ENCODE measurements around the gene BLM.
"Not testable (repeated sequence)": the region's sequence is repeated elsewhere in the genome, so short reads cannot be mapped to it uniquely, and the experiment has no call there.

The BLM gene

GRCh38 chr15:90840157-90840855 is 123.2 kb downstream of the BLM start:
- DNase-seq (ENCODE audit: insufficient read length, low spot score) (no peak), FAIRE-seq (no peak)

DNA sequence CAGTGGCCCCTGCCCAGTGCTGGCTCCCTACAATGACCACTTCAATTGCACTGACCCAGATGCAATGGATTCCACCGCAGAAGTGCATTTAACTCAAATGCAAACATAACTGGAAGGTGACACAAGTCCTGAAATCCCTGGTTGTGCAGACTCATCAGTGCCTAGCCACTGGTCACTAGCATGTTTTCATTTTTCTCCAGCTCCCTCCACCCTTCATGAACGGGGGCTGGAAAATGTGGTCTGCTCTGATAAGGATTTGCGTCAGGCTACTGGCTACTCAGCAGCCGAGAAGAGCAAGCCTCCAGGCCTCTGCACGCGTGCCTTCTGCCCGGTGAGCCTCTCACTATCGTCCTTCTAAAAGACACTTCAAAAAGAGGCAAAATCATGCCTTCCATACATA is 123.8 kb downstream of the BLM start:
- DNase-seq (ENCODE audit: insufficient read length, low spot score) (no peak), FAIRE-seq (no peak)

DNA sequence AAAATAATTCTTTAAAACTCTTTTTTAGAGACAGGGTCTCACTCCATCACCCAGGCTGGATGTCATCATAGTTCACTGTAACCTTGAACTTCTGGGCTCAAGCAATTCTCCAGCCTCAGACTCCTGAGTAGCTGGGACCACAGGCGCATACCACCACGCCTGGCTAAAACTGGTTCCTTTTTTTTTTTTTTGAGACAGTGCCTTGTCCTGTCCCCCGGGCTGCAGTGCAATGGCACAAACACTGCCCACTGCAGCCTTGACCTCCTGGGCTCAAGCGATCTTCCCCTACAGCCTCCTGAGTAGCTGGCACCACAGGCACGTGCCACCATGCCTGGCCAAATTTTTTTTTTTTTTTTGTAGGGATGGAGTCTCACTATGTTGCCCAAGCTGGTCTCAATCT is 127.5 kb downstream of the BLM start:
- FAIRE-seq (no peak), DNase-seq (ENCODE audit: insufficient read length, low spot score) (no peak)

DNA sequence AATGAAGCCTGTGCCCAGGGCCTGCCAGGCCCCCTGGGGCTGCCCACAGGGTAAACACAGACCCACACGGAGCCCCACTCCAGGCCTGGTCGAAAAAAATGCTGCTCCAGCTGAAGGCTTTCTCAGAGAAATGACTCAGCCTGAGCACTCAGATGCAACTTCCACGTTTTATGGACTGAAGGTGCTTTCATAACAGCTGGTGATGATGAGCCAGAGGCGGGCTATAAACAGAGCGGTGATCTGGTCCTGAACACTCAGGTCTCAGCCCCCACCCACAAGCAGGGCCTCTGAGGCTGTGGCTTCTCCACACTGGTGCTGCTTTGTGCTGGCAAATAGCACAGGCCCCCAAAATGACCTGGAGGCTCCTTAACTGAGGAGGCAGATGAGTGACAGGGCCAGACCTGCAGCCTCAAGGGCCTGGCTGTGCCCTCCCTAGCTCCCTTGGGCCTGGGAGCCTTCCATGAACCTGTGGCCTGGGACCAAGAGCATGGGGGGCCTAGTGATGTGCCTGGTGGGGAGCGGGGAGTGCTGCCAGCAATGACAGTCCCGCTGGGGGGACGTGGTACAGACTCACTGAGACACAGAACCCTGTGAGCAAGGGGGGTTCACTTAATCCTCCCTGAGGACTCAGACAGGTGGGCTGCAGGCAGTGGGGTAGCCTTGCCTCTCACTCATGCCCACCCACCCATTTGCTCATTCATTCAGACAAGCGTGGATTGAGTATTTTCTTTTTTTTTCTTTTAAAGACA is 128.2 kb downstream of the BLM start:
- FAIRE-seq (peak; percentile 74), DNase-seq (ENCODE audit: insufficient read length, low spot score) (no peak)

- not testable (repeated sequence) for DNase-seq (ENCODE audit: insufficient read length, low spot score); FAIRE-seq
Observed at GRCh38 chr15:90849424-90849823, 132.3 kb downstream of the BLM start.

- FAIRE-seq = no peak
Observed at GRCh38 chr15:90851114-90851513, 134.0 kb downstream of the BLM start.

DNA sequence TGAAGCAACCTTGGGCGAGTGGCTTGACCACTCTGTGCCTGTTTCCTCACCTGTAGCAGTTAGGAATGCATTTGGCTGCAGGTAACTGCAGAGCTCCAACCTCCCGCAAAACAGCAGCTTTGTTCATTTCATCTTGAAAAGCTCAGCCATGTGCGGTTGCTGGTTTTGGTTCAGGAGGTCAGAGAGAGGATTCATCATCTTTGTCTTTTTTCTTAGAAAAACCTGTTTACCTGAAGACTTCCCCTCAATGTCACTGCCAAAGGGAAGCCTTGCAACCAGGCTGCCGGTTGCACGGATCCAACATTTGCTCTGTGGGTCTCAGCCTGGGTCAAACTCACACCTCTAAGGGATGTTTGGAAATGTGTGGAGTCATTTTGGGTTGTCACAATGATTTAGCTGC is 134.8 kb downstream of the BLM start:
- no peak for DNase-seq (ENCODE audit: insufficient read length, low spot score)
- no peak for FAIRE-seq

More at GRCh38 chr15:90851114-90851513, 134.0 kb downstream of the BLM start:
- no peak for DNase-seq (ENCODE audit: insufficient read length, low spot score)

- FAIRE-seq (no peak), DNase-seq (ENCODE audit: insufficient read length, low spot score) (no peak)
Observed at GRCh38 chr15:90855139-90855538, 138.0 kb downstream of the BLM start.

DNA sequence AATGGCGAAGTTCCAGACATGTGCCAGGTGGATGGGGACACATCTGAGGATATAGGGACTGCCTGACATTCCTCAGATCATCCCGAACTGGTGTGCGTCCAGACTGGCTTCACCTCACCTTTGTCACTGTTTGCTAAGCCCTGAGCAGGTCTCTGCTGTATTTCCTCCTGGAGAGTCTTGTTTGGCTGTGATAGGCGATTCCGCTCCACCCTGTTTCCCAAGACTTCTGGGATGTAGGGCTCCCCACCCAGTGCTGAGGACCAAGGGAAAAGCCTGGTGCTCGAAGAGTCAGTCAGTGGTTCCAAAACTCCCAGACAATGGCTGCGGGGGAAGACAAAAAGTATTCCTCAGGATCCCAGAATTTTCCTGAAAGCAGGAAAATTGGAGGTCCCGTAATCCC is 140.2 kb downstream of the BLM start:
- DNase-seq (ENCODE audit: insufficient read length, low spot score) = no peak
- no peak for FAIRE-seq

DNA sequence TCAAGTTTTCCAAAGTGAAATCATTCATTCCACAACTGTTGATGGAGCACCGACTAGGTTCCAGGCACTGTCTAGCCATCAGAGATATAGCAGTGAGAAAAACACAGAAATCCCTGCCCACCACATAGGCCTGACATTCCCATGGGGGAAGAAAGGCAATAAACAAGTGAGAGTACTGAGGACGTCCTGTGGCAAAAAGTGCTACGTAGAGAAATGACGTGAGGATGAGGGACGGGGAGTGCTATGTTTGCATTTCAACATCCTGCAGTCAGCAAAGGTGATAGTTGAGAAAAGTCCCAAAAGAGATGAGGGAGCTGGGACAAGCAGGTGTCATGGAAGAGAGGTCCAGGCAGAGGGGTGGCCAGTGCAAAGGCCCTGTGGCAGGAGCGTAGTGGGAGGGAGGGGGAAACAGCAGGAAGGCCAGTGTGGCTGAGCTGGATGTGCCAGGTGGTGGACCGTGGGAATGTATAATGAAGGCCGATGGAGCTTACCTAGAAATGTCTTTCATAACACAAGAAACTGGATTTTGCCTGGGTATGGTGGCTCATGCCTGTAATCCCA is 140.8 kb downstream of the BLM start:
- FAIRE-seq (no peak), DNase-seq (ENCODE audit: insufficient read length, low spot score) (no peak)

- DNase-seq (ENCODE audit: insufficient read length, low spot score) (no peak), FAIRE-seq (no peak)
Observed at GRCh38 chr15:90859234-90860131, 142.3 kb downstream of the BLM start.

- no peak for FAIRE-seq
- no peak for DNase-seq (ENCODE audit: insufficient read length, low spot score)
Observed at GRCh38 chr15:90860450-90860849, 143.3 kb downstream of the BLM start.

- DNase-seq (ENCODE audit: insufficient read length, low spot score) (no peak), FAIRE-seq (no peak)
Observed at GRCh38 chr15:90860942-90861675, 144.0 kb downstream of the BLM start.

- DNase-seq (ENCODE audit: insufficient read length, low spot score) = no peak
- no peak for FAIRE-seq
Observed at GRCh38 chr15:90862487-90862886, 145.3 kb downstream of the BLM start.

DNA sequence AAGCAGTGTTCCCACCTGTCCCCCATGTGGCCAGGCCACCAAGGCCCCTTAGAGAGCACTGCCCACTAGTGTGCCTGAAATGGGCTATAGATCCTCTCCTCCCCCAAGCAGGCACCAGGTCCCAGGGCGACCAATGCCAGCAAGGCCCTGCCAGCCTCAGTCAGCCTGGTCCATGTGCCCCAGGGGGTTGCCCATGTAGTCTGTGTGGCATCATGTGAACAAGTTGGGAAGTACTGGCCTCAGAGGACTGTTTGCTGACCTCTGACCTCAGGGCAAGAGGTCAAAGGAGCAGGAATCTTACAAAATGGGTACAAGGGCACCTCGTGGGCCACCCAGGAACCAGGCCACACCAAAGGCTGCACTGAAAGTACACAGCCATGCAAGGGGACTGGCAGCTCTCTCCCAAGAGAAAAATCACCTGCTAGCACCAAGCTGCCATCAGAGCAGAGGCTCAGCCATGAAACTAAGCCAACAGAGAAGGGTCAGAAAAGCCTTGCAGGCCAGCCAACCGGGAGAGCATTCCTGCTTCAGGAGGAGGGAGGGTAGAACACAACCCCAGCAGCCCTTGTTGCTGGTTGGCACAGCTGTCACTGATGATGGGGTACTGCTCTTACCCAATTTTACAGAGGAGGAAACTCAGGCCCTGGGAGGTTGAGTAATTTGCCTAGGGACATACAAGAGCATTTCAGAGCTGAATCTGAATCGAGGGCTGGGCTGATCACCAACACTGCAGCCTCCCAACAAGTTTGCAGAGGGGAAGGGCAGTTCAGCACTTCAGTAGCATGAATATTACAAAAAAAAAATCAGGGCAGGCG is 146.0 kb downstream of the BLM start:
- no peak for DNase-seq (ENCODE audit: insufficient read length, low spot score)
- no peak for FAIRE-seq

DNA sequence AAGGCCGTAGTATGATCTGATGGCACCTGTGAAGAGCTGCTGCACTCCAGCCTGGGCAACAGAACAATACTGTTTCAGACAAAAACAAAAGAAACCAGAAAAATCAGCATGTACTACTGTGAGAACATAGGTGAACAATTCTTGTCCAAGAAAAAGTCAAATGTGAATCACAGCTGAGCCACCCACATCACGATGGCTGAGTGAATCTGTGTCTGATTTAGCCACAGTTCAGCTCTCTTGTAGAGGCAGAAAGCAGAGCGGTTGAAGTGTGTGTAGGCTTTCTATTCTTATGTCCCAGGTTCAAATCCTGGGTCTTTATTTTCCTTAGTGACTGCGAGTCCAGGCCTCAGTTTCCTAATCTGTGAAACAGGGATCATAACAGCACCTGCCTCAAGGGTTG is 146.8 kb downstream of the BLM start:
- DNase-seq (ENCODE audit: insufficient read length, low spot score) (no peak), FAIRE-seq (no peak)

DNA sequence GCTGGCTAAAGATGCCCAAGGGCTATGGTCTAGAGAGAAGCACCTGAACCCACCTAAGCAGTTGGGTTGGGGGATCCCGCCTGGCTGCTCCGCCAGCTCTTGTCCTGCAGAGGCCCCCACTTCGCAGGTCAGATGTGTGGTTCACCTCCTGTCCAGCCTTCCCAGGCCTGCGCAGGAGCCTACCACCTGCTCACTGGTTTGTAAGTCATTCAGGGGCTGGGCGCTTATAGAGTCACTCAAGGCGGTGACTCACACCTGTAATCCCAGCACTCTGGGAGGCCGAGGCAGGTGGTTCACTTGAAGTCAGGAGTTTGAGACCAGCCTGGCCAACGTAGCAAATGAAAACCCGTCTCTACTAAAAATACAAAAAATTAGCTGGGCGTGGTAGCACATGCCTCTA is 147.4 kb downstream of the BLM start:
- no peak for DNase-seq (ENCODE audit: insufficient read length, low spot score)
- FAIRE-seq = no peak

- DNase-seq (ENCODE audit: insufficient read length, low spot score) (no peak), FAIRE-seq (no peak)
Observed at GRCh38 chr15:90865702-90866101, 148.6 kb downstream of the BLM start.

Measured in GM19239 (cell line).